Measurements from ENCODE around the gene ANK3.

DNA sequence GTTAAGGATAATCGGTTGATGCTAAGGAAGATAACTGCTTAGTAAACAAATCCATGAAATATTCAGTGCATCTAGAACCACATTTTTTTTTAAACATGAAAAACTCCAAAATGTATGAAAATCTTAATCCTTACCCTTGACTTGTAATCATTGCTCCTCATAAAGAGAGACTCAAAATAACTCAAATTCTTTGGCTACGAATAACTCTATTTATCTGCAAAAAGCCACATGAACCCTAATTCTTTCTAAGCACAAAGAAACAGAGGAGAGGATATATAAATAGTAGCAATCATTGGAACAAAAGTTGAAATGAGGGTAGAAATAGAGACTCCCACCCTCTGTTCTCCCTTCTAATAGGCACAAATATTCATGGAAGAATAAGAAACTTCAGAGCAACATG is 40.2 kb downstream of the ANK3 start:
- TF ChIP-seq, protein P1, sequence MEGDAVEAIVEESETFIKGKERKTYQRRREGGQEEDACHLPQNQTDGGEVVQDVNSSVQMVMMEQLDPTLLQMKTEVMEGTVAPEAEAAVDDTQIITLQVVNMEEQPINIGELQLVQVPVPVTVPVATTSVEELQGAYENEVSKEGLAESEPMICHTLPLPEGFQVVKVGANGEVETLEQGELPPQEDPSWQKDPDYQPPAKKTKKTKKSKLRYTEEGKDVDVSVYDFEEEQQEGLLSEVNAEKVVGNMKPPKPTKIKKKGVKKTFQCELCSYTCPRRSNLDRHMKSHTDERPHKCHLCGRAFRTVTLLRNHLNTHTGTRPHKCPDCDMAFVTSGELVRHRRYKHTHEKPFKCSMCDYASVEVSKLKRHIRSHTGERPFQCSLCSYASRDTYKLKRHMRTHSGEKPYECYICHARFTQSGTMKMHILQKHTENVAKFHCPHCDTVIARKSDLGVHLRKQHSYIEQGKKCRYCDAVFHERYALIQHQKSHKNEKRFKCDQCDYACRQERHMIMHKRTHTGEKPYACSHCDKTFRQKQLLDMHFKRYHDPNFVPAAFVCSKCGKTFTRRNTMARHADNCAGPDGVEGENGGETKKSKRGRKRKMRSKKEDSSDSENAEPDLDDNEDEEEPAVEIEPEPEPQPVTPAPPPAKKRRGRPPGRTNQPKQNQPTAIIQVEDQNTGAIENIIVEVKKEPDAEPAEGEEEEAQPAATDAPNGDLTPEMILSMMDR (IDR thresholded peaks at IDR 0.05) = no peak
- no peak for TF ChIP-seq POLR2A (IDR thresholded peaks at IDR 0.05)
- no peak for TF ChIP-seq POLR2AphosphoS5 (IDR thresholded peaks at IDR 0.05)

Data from breast epithelium (tissue), 3 donors.